A673 (cell line): ENCODE measurements around the gene IRF6. TPM values are rescaled to one million over a fixed set of nuclear protein-coding genes. Genes with fewer than 3 reads are reported as not detected.

ENCODE experiments used
- BruUV-seq: library from RNA; stranded (reverse); fragments of 400-500 nt; replicated peaks from 2 replicates; lab custom pipeline; 2021; lab: Mats Ljungman, UMichigan
- CTCF ChIA-PET: fragments of 300-600 bp; sonication (Branson Sonifier 250); formaldehyde crosslinking; loops from one replicate; lab custom pipeline; 2022; ENCODE audit warnings: antibody characterized with exemption; lab: Charles Lee
- POLR2A ChIA-PET: fragments of 300-600 bp; sonication (Branson Sonifier 250); formaldehyde crosslinking; loops from one replicate; lab custom pipeline; 2022; ENCODE audit warnings: antibody characterized with exemption; ENCODE audit not compliant: low non-redundant PET; lab: Charles Lee
- DNase-seq: peaks from one replicate; pipeline ENCODE4 v3.0.0-alpha.2; 2015; ENCODE audit warnings: low spot score
- H3K27ac ChIP-seq: fragments of 200-600 bp; sonication (generic); 2 replicates; pipeline ENCODE4 v1.5.1; 2016; ENCODE audit warnings: mixed run types, low read depth, mild to moderate bottlenecking, mixed read lengths, antibody characterized with exemption, low read length; ENCODE audit not compliant: poor library complexity, severe bottlenecking
- H3K27me3 ChIP-seq: fragments of 200-600 bp; sonication (generic); replicated peaks from 2 replicates; pipeline ENCODE4 v1.6.1; 2017; ENCODE audit warnings: mixed run types, low read depth, mild to moderate bottlenecking, mixed read lengths, antibody characterized with exemption, low read length; ENCODE audit not compliant: insufficient read depth, poor library complexity
- H3K36me3 ChIP-seq: fragments of 200-600 bp; sonication (generic); 2 replicates; pipeline ENCODE4 v1.6.1; 2016; ENCODE audit warnings: mixed run types, mild to moderate bottlenecking, mixed read lengths, antibody characterized with exemption, low read length; ENCODE audit not compliant: insufficient read depth, poor library complexity, severe bottlenecking
- H3K4me1 ChIP-seq: fragments of 200-600 bp; sonication (generic); 2 replicates; pipeline ENCODE4 v1.6.1; 2017; ENCODE audit warnings: mixed run types, mild to moderate bottlenecking, mixed read lengths, antibody characterized with exemption, low read length; ENCODE audit not compliant: insufficient read depth, poor library complexity, severe bottlenecking
- H3K4me3 ChIP-seq: fragments of 200-600 bp; sonication (generic); 2 replicates; pipeline ENCODE4 v1.5.1; 2016; ENCODE audit warnings: low read depth, mixed run types, mild to moderate bottlenecking, mixed read lengths, low read length; ENCODE audit not compliant: poor library complexity, severe bottlenecking
- H3K9me3 ChIP-seq: fragments of 200-600 bp; sonication (generic); 2 replicates; pipeline ENCODE4 v1.6.1; 2016; ENCODE audit warnings: mixed run types, low read depth, mild to moderate bottlenecking, mixed read lengths, antibody characterized with exemption, low read length; ENCODE audit not compliant: poor library complexity, severe bottlenecking
- CTCF ChIP-seq: fragments of 300-800, 200-600 bp; sonication (generic); conservative IDR thresholded peaks from 2 replicates; pipeline ENCODE4 v1.5.1; 2017; ENCODE audit warnings: low read depth, mild to moderate bottlenecking, antibody characterized with exemption, low read length, moderate library complexity, mixed read lengths
- EZH2 ChIP-seq: fragments of 200-600 bp; sonication (generic); IDR thresholded peaks from 2 replicates; pipeline ENCODE4 v1.6.1; 2017; ENCODE audit warnings: borderline replicate concordance, low read depth, mild to moderate bottlenecking, mixed read lengths, antibody characterized with exemption, low read length; ENCODE audit not compliant: poor library complexity, severe bottlenecking
- intact Hi-C: fragments of 100-400 bp; cut with micrococcal nuclease; formaldehyde crosslinking; loops from one replicate; pipeline ENCODE4 v1.10.0; 2022; ENCODE audit not compliant: unreplicated experiment
- total RNA-seq: library from RNA; stranded (reverse); gene quantifications from 2 replicates; pipeline ENCODE4 v1.2.3, GENCODE V29; 2021

The IRF6 gene
- total RNA-seq, 1 experiment from 2014 or later: 0.17 TPM

GRCh38 chr1:209820986-209821385, 15.0 kb upstream of the IRF6 start:
- TF ChIP-seq EZH2: no peak
- no peak for TF ChIP-seq CTCF
- BruUV-seq: no TSS peak
- CTCF ChIA-PET: no interaction called here

GRCh38 chr1:209819058-209819457, 13.1 kb upstream of the IRF6 start:
- intact Hi-C loops: no loop called here
- no peak for DNase-seq
- Histone ChIP-seq H3K4me3 (no peak overlapping the region), H3K4me1 (no peaks in the 10 kb centered on the region), H3K9me3 (no peaks in the 10 kb centered on the region), H3K36me3 (no peaks in the 10 kb centered on the region), H3K27me3 (no peaks in the 10 kb centered on the region), H3K27ac (no peak overlapping the region)
- CTCF ChIA-PET: no interaction called here
- TF ChIP-seq CTCF: no peak
- no peak for TF ChIP-seq EZH2
- BruUV-seq: no TSS peak
- POLR2A ChIA-PET: no interaction called here

More at GRCh38 chr1:209820986-209821385, 15.0 kb upstream of the IRF6 start:
- H3K27ac ChIP-seq: no peak overlapping the region
- POLR2A ChIA-PET: no interaction called here
- DNase-seq: no peak
- no peaks in the 10 kb centered on the region for H3K4me1 ChIP-seq
- no peaks in the 10 kb centered on the region for H3K36me3 ChIP-seq
- intact Hi-C loops: no loop called here
- no peaks in the 10 kb centered on the region for H3K27me3 ChIP-seq
- no peak overlapping the region for H3K4me3 ChIP-seq
- H3K9me3 ChIP-seq: no peaks in the 10 kb centered on the region

GRCh38 chr1:209817691-209818090, 11.7 kb upstream of the IRF6 start:
- ChIA-PET POLR2A (no interaction called here), CTCF (no interaction called here)
- intact Hi-C loops: no loop called here

More at GRCh38 chr1:209817691-209818090, 11.7 kb upstream of the IRF6 start:
- no peaks in the 10 kb centered on the region for H3K9me3 ChIP-seq
- no peak for TF ChIP-seq EZH2
- TF ChIP-seq CTCF: no peak
- H3K27me3 ChIP-seq: no peaks in the 10 kb centered on the region
- no TSS peak for BruUV-seq
- no peak for DNase-seq
- no peak overlapping the region for H3K27ac ChIP-seq
- H3K4me3 ChIP-seq: no peak overlapping the region
- no peaks in the 10 kb centered on the region for H3K36me3 ChIP-seq
- no peaks in the 10 kb centered on the region for H3K4me1 ChIP-seq
